H9 (cell line): ENCODE measurements around the gene TGIF1. TPM values are rescaled to one million over a fixed set of nuclear protein-coding genes. Genes with fewer than 3 reads are reported as not detected.
A peak's percentile ranks its signal among the peaks of the same experiment; 100 is the strongest.

Experiments used
- DNase-seq: peaks from one replicate; pipeline ENCODE4 v3.0.0-alpha.2; 2017
- H2AFZ ChIP-seq: one replicate; pipeline ENCODE4 v1.6.1; 2013; ENCODE audit warnings: mild to moderate bottlenecking, low read length, control low read depth, moderate library complexity
- H2AK5ac ChIP-seq: 2 replicates; pipeline ENCODE4 v1.6.1; 2013; ENCODE audit warnings: low read length, control low read depth, mixed read lengths; ENCODE audit not compliant: insufficient read length
- H2BK120ac ChIP-seq: one replicate; pipeline ENCODE4 v1.6.1; 2013; ENCODE audit warnings: low read depth, mild to moderate bottlenecking, low read length, control low read depth, inconsistent platforms; ENCODE audit not compliant: poor library complexity, severe bottlenecking
- H2BK12ac ChIP-seq: 2 replicates; pipeline ENCODE4 v1.6.1; 2013; ENCODE audit warnings: low read length, control low read depth, mixed read lengths, low read depth; ENCODE audit not compliant: insufficient read length
- H2BK15ac ChIP-seq: 2 replicates; pipeline ENCODE4 v1.6.1; 2013; ENCODE audit warnings: low read depth, low read length, control low read depth
- H2BK20ac ChIP-seq: one replicate; pipeline ENCODE4 v1.6.1; 2013; ENCODE audit warnings: low read depth, mild to moderate bottlenecking, low read length, control low read depth, inconsistent platforms; ENCODE audit not compliant: poor library complexity, severe bottlenecking
- H2BK5ac ChIP-seq: 2 replicates; pipeline ENCODE4 v1.6.1; 2013; ENCODE audit warnings: low read length, control low read depth, mixed read lengths; ENCODE audit not compliant: insufficient read length
- H3K14ac ChIP-seq: 2 replicates; pipeline ENCODE4 v1.6.1; 2013; ENCODE audit warnings: low read length, control low read depth; ENCODE audit not compliant: insufficient read depth
- H3K18ac ChIP-seq: 2 replicates; pipeline ENCODE4 v1.6.1; 2013; ENCODE audit warnings: low read depth, mild to moderate bottlenecking, mixed read lengths, low read length, control low read depth; ENCODE audit not compliant: insufficient read length
- H3K23ac ChIP-seq: 2 replicates; pipeline ENCODE4 v1.6.1; 2013; ENCODE audit warnings: low read length, control low read depth, mixed read lengths, low read depth; ENCODE audit not compliant: insufficient read length
- H3K23me2 ChIP-seq: 2 replicates; pipeline ENCODE4 v1.6.1; 2013; ENCODE audit warnings: low read depth, mild to moderate bottlenecking, mixed read lengths, low read length, control low read depth; ENCODE audit not compliant: insufficient read length, poor library complexity, severe bottlenecking
- H3K27ac ChIP-seq: 2 replicates; pipeline ENCODE4 v1.5.1; 2013; ENCODE audit warnings: low read length, control low read depth, mixed read lengths, low read depth; ENCODE audit not compliant: insufficient read length
- H3K27me3 ChIP-seq: 2 replicates; pipeline ENCODE4 v1.6.1; 2013; ENCODE audit warnings: low read length, control low read depth, inconsistent platforms; ENCODE audit not compliant: insufficient read depth
- H3K4ac ChIP-seq: 2 replicates; pipeline ENCODE4 v1.6.1; 2013; ENCODE audit warnings: low read depth, mild to moderate bottlenecking, control low read depth, inconsistent platforms, low read length, moderate library complexity
- H3K4me1 ChIP-seq: 2 replicates; pipeline ENCODE4 v1.6.1; 2013; ENCODE audit warnings: low read length, control low read depth, inconsistent platforms; ENCODE audit not compliant: insufficient read depth
- H3K4me2 ChIP-seq: 2 replicates; pipeline ENCODE4 v1.6.1; 2013; ENCODE audit warnings: low read length, control low read depth, mixed read lengths; ENCODE audit not compliant: insufficient read length, insufficient read depth
- H3K56ac ChIP-seq: 2 replicates; pipeline ENCODE4 v1.6.1; 2013; ENCODE audit warnings: low read depth, mild to moderate bottlenecking, mixed read lengths, low read length, control low read depth; ENCODE audit not compliant: insufficient read length
- H3K79me1 ChIP-seq: 2 replicates; pipeline ENCODE4 v1.6.1; 2013; ENCODE audit warnings: low read depth, mild to moderate bottlenecking, moderate library complexity, low read length, control low read depth, inconsistent platforms; ENCODE audit not compliant: insufficient read depth, poor library complexity, severe bottlenecking
- H3K79me2 ChIP-seq: 2 replicates; pipeline ENCODE4 v1.6.1; 2013; ENCODE audit warnings: low read length, control low read depth, inconsistent platforms; ENCODE audit not compliant: insufficient read depth
- H3K9ac ChIP-seq: 2 replicates; pipeline ENCODE4 v1.6.1; 2013; ENCODE audit warnings: low read length, control low read depth, mixed read lengths; ENCODE audit not compliant: insufficient read length; ENCODE audit errors: extremely low read depth
- H3K9me3 ChIP-seq: one replicate; pipeline ENCODE4 v1.6.1; 2013; ENCODE audit warnings: low read depth, low read length, inconsistent platforms; ENCODE audit not compliant: control insufficient read depth
- H3T11ph ChIP-seq: one replicate; pipeline ENCODE4 v1.6.1; 2013; ENCODE audit warnings: mild to moderate bottlenecking, low read length, control low read depth, inconsistent platforms
- H4K20me1 ChIP-seq: one replicate; pipeline ENCODE4 v1.6.1; 2013; ENCODE audit not compliant: control insufficient read depth, insufficient read length, insufficient read depth
- H4K5ac ChIP-seq: 2 replicates; pipeline ENCODE4 v1.6.1; 2013; ENCODE audit warnings: low read depth, mild to moderate bottlenecking, mixed read lengths, low read length, control low read depth; ENCODE audit not compliant: insufficient read length
- H4K8ac ChIP-seq: replicated peaks from 2 replicates; pipeline ENCODE4 v1.6.1; 2013; ENCODE audit warnings: low read length, control low read depth, mixed read lengths, low read depth; ENCODE audit not compliant: insufficient read length
- H4K91ac ChIP-seq: 2 replicates; pipeline ENCODE4 v1.6.1; 2013; ENCODE audit warnings: low read depth, mild to moderate bottlenecking, moderate library complexity, mixed read lengths, low read length, control low read depth; ENCODE audit not compliant: insufficient read length
- H3K27ac Mint-ChIP-seq, 3 experiments: 2 replicates in 2 of 3; 3 replicates in 1 of 3; pipeline ENCODE4 v1.8.0; 2020 to 2021; ENCODE audit warnings: mixed read lengths in 3 of 3, mild to moderate bottlenecking in 1 of 3, moderate library complexity in 1 of 3
- H3K27me3 Mint-ChIP-seq: 2 replicates; pipeline ENCODE4 v1.8.0; 2021; ENCODE audit warnings: low read depth, mild to moderate bottlenecking, moderate library complexity, mixed read lengths
- H3K36me3 Mint-ChIP-seq, 3 experiments: 2 replicates in 2 of 3; 3 replicates in 1 of 3; pipeline ENCODE4 v1.8.0; 2020 to 2021; ENCODE audit warnings: low read depth in 3 of 3, mixed read lengths in 3 of 3; ENCODE audit not compliant: insufficient read depth in 1 of 3
- H3K4me1 Mint-ChIP-seq, 2 experiments: 2 replicates each; pipeline ENCODE4 v1.8.0; 2020; ENCODE audit warnings: mixed read lengths in 2 of 2
- H3K4me3 Mint-ChIP-seq, 2 experiments: 2 replicates in 1 of 2; 3 replicates in 1 of 2; pipeline ENCODE4 v1.8.0; 2020 to 2021; ENCODE audit warnings: mild to moderate bottlenecking in 2 of 2, mixed read lengths in 2 of 2, moderate library complexity in 1 of 2
- H3K9me3 Mint-ChIP-seq, 2 experiments: 2 replicates in 1 of 2; 3 replicates in 1 of 2; pipeline ENCODE4 v1.8.0; 2020; ENCODE audit warnings: mild to moderate bottlenecking in 2 of 2, mixed read lengths in 2 of 2, moderate library complexity in 1 of 2
- CTCF ChIP-seq: fragments of 200-600 bp; sonication (generic); conservative IDR thresholded peaks from 3 replicates; pipeline ENCODE4 v1.8.0; 2021; ENCODE audit warnings: antibody characterized with exemption, mild to moderate bottlenecking
- WGBS: extraction: QIAGEN DNeasy Blood & Tissue Kit; methylation state at CpG from one replicate; pipeline ENCODE4 v1.1.7; 2013; ENCODE audit warnings: missing lambda C conversion rate, low lambda C conversion rate, mixed read lengths; ENCODE audit not compliant: insufficient read length; ENCODE audit errors: extremely low coverage; 5-methylcytosine and 5-hydroxymethylcytosine counted together
- long read RNA-seq: library from polyadenylated mRNA; unstranded; transcript quantifications from one replicate; pipeline ENCODE4 v2.0.0, GENCODE V29; 2020
- total RNA-seq: library from RNA; stranded (reverse); gene quantifications from 2 replicates; pipeline ENCODE4 v1.2.1, GENCODE V29; 2021

The TGIF1 gene
- 251 and 261 TPM in 2 replicates for total RNA-seq
- long read RNA-seq, transcript TGIF1-202 (3 exons, 2,076 nt), result major isoform, 774 of 1,131 reads
- long read RNA-seq, transcript TGIF1-201 (3 exons, 1,980 nt), result minor isoform, 112 of 1,131 reads
- long read RNA-seq, transcript TGIF1-223 (3 exons, 3,030 nt), result minor isoform, 39 of 1,131 reads
- long read RNA-seq, transcript TGIF1-219 (3 exons, 990 nt), result minor isoform, 39 of 1,131 reads
- long read RNA-seq, partial matches to known transcripts, result 1 of 1,131 reads
- long read RNA-seq, other reads (novel, unspliced or antisense), result 83 of 1,131 reads

GRCh38 chr18:3450012-3450798, at the start of gene TGIF1:
TSS of gene TGIF1 (plus strand) at chr18:3450172. CDS start at chr18:3450490, 318 bp downstream.
- Histone ChIP-seq H3K27ac (peak within 1 kb of the TSS; percentile 70), H3K18ac (peak within 1 kb of the TSS; percentile 66), H4K91ac (no peak within 1 kb of the TSS), H3K9me3 (no peaks in the 10 kb centered on the region), H3K79me2 (peaks cover 44% of the 10 kb centered on the region; the same call in 1 of the 2 replicates), H2BK20ac (no peak within 1 kb of the TSS), H4K5ac (no peak within 1 kb of the TSS), H3K79me1 (no peaks in the 10 kb centered on the region), H3K14ac (peak within 1 kb of the TSS; percentile 64), H2BK120ac (no peak within 1 kb of the TSS), H4K8ac (no peak within 1 kb of the TSS), H3K23ac (no peak within 1 kb of the TSS), H3K27me3 (no peaks in the 10 kb centered on the region), H3K4ac (no peak within 1 kb of the TSS), H2AFZ (no peak within 1 kb of the TSS), H3K4me2 (peak within 1 kb of the TSS; percentile 97), H2BK12ac (no peak within 1 kb of the TSS), H2AK5ac (no peak within 1 kb of the TSS), H3K23me2 (peaks cover 32% of the 10 kb centered on the region), H3K9ac (peak within 1 kb of the TSS; percentile 96), H3K4me1 (peaks cover 7% of the 10 kb centered on the region), H3K56ac (no peak within 1 kb of the TSS), H2BK5ac (no peak within 1 kb of the TSS), H2BK15ac (no peak within 1 kb of the TSS), H4K20me1 (no peaks in the 10 kb centered on the region), H3T11ph (no peak within 1 kb of the TSS)
- Mint-ChIP-seq H3K9me3 (peaks cover 4 to 17% of the 10 kb centered on the region in 2 experiments; a peak in 4 of 5 replicates), H3K27me3 (peaks cover 2% of the 10 kb centered on the region; the same call in 1 of the 2 replicates), H3K27ac (peak within 1 kb of the TSS; percentile 91 to 100 (median 99)), H3K36me3 (peaks cover 31 to 39% (median 37%) of the 10 kb centered on the region in 3 experiments), H3K4me1 (peaks cover 33 to 35% of the 10 kb centered on the region in 2 experiments), H3K4me3 (peak within 1 kb of the TSS; percentile 98 to 99)
- no peak for TF ChIP-seq CTCF
- no CpG with 5 or more reads among the region's 71 CpGs for whole genome bisulfite sequencing
- DNase-seq, result peak; percentile 77
